Mammary microvascular endothelial cell (primary cell): Measurements from ENCODE around the gene ISX. TPM values are rescaled to one million over a fixed set of nuclear protein-coding genes. Genes with fewer than 3 reads are reported as not detected.

Experiments used
- total RNA-seq: library from RNA; depleted of rRNA; stranded (reverse); fragments of >200 nt; gene quantifications from 2 replicates; pipeline ENCODE4 v1.2.3, GENCODE V29; 2015

The ISX gene
- total RNA-seq, result not detected in 2 replicates

GRCh38 chr22:35065796-35066218 is at the start of gene ISX:
Gene ISX, plus strand, starts transcription at chr22:35066158. Its CDS starts 930 bp downstream, at chr22:35067088.

Other genes with a start within 250 kb of the ISX start
- 10.3 and 10.8 TPM in 2 replicates for gene HMGXB4, start 191.3 kb downstream of the ISX start, total RNA-seq
- 27.4 and 32.4 TPM in 2 replicates for gene TOM1, start 233.7 kb downstream of the ISX start, total RNA-seq